ENCODE results near the gene DEXI. TPM values are rescaled to one million over a fixed set of nuclear protein-coding genes. Genes with fewer than 3 reads are reported as not detected.

DEXI gene
- total RNA-seq, 1 donor from 2014 or later = 67.5 TPM

DNA sequence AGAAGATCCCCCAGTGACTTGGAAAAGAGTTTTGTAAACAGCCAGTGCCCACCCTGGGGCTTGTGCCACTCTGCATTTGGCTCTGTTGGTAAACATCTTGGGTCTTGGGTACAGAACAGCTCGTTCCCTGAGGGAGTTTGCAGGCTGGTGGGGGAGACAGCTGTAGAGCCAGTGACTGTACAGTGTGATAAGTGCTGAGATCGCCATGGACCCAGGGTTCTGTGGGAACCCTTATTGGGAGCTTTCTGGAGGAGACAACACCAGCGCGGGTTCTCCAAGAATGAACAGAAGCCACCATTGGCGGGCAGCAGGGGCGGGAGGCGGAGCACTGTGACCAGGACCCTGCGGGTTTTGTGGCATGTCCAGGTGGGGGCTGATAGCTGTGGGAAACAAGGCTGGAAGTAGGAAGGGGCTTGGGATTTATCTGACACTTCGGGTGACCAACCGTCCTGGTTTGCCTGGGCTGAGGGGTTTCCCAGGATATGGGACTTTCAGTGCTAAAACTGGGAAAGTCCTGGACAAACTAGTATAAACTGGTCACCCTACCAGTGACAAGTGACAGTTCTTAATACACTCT is 5.0 kb upstream of the DEXI start:
- Histone ChIP-seq H3K36me3 (no peaks in the 10 kb centered on the region), H3K27me3 (no peaks in the 10 kb centered on the region), H3K27ac (no peak overlapping the region), H3K4me1 (peaks cover 67% of the 10 kb centered on the region), H3K4me3 (no peak overlapping the region), H3K9me3 (no peaks in the 10 kb centered on the region)
- TF ChIP-seq, protein P1, sequence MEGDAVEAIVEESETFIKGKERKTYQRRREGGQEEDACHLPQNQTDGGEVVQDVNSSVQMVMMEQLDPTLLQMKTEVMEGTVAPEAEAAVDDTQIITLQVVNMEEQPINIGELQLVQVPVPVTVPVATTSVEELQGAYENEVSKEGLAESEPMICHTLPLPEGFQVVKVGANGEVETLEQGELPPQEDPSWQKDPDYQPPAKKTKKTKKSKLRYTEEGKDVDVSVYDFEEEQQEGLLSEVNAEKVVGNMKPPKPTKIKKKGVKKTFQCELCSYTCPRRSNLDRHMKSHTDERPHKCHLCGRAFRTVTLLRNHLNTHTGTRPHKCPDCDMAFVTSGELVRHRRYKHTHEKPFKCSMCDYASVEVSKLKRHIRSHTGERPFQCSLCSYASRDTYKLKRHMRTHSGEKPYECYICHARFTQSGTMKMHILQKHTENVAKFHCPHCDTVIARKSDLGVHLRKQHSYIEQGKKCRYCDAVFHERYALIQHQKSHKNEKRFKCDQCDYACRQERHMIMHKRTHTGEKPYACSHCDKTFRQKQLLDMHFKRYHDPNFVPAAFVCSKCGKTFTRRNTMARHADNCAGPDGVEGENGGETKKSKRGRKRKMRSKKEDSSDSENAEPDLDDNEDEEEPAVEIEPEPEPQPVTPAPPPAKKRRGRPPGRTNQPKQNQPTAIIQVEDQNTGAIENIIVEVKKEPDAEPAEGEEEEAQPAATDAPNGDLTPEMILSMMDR (IDR thresholded peaks at IDR 0.05) = no peak
- no peak for TF ChIP-seq POLR2A (IDR thresholded peaks at IDR 0.05)
- TF ChIP-seq POLR2AphosphoS5 (IDR thresholded peaks at IDR 0.05; ENCODE audit: insufficient read depth in 1 of 2, low read depth in 1 of 2) = no peak
- intact Hi-C loops (cut with DNase I) = no loop called here
- no peak for DNase-seq (ENCODE audit: extremely low spot score in 2 of 2)

DNA sequence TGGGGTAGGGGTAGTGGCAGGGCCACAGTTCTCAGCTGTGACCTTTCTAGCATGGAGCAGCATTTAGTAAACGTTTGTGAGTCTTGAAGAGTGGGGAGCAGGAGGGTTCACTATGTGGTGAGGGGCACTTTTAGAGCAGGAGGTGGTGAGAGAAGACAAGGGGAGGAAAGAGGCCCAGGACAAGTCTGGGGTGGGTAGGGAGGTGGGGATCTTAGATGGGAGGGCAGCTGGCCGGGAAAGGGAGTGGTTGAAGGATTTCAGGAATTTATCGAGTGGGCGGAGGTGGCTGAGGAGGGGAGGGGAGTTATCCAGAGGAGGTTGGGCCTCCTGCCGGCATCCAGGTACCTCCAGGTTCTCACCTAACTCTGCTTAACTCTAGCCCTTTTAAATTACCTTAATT is 4.0 kb upstream of the DEXI start:
- Histone ChIP-seq H3K4me3 (no peak overlapping the region), H3K4me1 (peaks cover 67% of the 10 kb centered on the region), H3K9me3 (no peaks in the 10 kb centered on the region), H3K27me3 (no peaks in the 10 kb centered on the region), H3K27ac (no peak overlapping the region), H3K36me3 (no peaks in the 10 kb centered on the region)
- DNase-seq (ENCODE audit: extremely low spot score in 2 of 2) = no peak
- intact Hi-C loops (cut with DNase I) = no loop called here
- TF ChIP-seq POLR2AphosphoS5 (IDR thresholded peaks at IDR 0.05; ENCODE audit: insufficient read depth in 1 of 2, low read depth in 1 of 2) = no peak
- no peak for TF ChIP-seq POLR2A (IDR thresholded peaks at IDR 0.05)
- TF ChIP-seq, protein P1 (IDR thresholded peaks at IDR 0.05) = no peak

DNA sequence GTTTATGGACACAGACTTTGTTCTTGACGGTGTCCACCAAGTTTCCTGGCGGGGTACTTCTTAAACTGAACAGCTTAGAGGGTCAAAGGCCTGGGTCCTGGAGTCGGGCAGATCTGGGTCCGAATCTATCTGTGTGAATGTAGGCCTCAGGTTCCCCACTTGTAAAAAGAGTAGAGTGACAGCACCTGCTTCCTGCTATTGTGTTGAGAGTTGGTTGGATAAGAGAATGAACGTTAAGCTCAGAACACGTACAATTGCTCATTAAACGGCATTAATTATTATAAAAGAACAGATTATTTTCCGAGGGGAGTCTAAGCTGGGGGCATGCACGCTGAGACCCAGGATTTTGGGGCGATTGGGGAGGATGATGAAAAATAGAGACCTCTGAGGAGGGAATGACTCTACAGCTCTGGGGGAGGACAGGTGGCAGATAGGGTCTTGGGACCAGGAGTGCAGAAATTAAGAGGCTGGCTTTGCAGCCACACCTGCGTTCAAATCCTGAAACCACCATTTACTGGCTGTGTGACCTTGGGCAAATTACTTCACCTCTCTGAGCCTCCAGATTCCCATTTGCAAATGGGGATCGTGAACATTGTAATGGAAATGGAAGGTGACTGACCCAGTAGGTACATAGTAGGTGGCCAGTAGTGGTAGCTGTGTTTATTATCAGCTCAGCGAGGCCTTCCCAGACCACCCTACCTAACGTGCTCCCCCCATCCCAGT is 3.0 kb upstream of the DEXI start:
- Histone ChIP-seq H3K27me3 (no peaks in the 10 kb centered on the region), H3K9me3 (no peaks in the 10 kb centered on the region), H3K36me3 (no peaks in the 10 kb centered on the region), H3K4me3 (peak overlapping the region; percentile 74 to 81), H3K27ac (peak overlapping the region; percentile 83), H3K4me1 (peaks cover 67% of the 10 kb centered on the region)
- TF ChIP-seq, protein P1 (IDR thresholded peaks at IDR 0.05) = no peak
- no peak for TF ChIP-seq POLR2A (IDR thresholded peaks at IDR 0.05)
- TF ChIP-seq POLR2AphosphoS5 (IDR thresholded peaks at IDR 0.05; ENCODE audit: insufficient read depth in 1 of 2, low read depth in 1 of 2) = no peak
- intact Hi-C loops (cut with DNase I) = no loop called here
- DNase-seq (ENCODE audit: extremely low spot score in 2 of 2) = no peak

DNA sequence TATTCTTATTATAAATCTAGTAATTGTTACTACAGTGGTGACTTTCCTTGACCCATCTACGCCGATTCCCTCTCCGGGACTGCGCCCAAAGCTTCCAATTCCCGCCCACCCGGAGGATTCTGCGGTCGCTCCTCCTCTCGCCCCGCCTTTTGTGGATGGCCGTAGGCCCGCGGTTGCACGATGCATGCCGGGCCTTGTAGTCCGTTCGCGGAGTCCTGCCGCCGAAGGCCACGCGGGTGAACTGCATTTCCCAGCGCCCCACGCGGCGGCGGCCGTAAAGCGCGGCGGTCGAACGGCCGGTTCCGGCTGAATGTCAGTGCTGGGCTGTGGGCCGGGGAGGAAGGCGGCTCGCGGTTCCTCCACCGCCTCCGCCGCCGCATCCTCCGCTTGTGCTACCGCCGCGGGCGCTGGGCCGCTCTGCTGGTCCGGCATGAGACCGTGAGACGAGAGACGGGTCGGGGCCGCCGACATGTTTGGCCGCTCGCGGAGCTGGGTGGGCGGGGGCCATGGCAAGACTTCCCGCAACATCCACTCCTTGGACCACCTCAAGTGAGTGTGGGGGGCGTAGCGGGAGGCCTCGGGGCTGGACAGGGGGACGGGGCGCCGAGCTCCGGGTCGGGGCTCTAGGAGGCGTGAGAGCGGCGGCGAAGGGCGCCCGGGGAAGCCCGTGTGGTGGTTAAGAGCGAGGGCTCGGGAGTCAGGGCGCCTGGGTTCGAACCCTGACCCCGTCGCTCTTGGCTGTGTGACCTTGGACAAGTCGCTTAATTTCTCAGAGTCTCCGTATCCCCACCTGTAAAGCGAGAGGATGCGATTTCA is 2.2 kb upstream of the DEXI start, which contains the start of gene CLEC16A:
CLEC16A (plus strand) TSS at position 316 of the 816 bp plus-strand sequence; CDS start at position 470, 154 bp downstream.
- Histone ChIP-seq H3K27me3 (no peaks in the 10 kb centered on the region), H3K36me3 (no peaks in the 10 kb centered on the region), H3K9me3 (no peaks in the 10 kb centered on the region), H3K4me1 (peaks cover 73% of the 10 kb centered on the region), H3K4me3 (peak within 1 kb of the TSS; percentile 74 to 81), H3K27ac (peak within 1 kb of the TSS; percentile 83)
- DNase-seq (ENCODE audit: extremely low spot score in 2 of 2) = peak in 1 of 2 donors; percentile 97
- intact Hi-C loops (cut with DNase I) = no loop called here
- TF ChIP-seq, protein P1 (IDR thresholded peaks at IDR 0.05) = peak in 2 of 3 experiments; percentile 15 to 25
- TF ChIP-seq POLR2AphosphoS5 (IDR thresholded peaks at IDR 0.05; ENCODE audit: insufficient read depth in 1 of 2, low read depth in 1 of 2) = peak; percentile 91 to 94
- TF ChIP-seq POLR2A (IDR thresholded peaks at IDR 0.05) = peak in 1 of 2 donors; percentile 42
